GM19328 (cell line): ENCODE results near the gene SRRM2.
"Not testable (repeated sequence)": the region's sequence is repeated elsewhere in the genome, so short reads cannot be mapped to it uniquely, and the experiment has no call there.

Experiments
- ATAC-seq: cut with Tn5 transposase; IDR thresholded peaks from one replicate; pipeline ENCODE4 v1.9.1; 2021; ENCODE audit warnings: mild to moderate bottlenecking, moderate library complexity; ENCODE audit not compliant: unreplicated experiment

Gene SRRM2

DNA sequence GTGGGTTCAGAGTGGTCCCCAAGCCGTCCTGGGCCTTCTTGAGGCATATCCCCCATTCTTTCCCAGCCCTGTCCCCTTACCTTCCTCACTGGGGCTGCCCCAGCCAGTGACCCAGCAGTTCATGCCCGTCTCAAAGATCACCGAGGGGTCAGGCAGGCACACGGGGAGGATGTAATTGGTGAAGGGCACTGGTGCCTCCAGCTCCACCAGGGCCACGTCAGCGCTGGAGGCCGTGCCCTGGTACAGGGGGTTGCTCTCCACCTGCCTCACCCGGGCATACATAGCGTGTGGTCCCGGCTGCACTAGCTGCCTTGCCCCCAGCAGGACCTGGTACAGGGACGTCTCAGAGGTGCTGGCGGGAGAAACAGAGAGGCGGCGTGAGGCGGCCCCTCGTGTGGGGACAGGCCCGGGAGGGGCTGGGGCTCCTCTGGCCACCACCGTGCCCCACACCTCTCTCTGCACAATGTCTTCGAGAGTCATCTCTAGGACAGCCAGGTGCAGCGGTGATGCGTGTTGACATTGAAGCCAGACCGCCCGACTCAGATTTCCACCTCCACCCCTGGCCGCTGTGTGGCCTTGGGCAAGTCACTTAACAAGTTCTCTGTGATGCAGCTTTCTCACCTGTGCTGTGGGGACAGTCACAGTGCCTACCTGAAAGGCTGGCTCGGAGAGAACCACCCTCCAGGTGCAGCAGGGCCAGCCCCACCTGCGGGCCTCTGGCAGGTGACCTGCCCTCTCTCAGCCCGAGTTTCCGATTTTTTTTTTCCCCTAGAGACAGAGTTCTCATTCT, 38.3 kb upstream of the SRRM2 start:
- ATAC-seq: no peak

GRCh38 chr16:2715064-2715463, 37.4 kb upstream of the SRRM2 start:
- no peak for ATAC-seq

DNA sequence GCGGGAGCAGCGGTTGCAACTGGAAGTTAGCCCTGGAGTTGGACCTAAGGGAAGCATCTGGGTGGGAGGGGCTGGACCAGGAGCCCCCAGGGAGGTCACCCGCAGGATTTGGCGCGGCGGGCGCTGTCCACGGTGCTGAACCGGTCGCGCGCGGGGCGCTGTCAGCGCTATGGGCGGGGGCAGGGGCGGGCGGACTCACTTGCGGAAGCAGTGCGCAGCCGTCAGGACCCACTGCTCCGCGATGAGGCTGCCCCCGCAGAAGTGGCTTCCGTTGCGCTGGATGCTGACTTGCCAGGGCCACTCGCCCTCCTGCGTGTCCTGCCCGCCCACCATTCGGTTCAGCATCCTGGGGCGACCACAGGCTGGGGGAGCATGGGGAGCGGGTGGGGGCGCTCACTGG, 36.9 kb upstream of the SRRM2 start:
- no peak for ATAC-seq

DNA sequence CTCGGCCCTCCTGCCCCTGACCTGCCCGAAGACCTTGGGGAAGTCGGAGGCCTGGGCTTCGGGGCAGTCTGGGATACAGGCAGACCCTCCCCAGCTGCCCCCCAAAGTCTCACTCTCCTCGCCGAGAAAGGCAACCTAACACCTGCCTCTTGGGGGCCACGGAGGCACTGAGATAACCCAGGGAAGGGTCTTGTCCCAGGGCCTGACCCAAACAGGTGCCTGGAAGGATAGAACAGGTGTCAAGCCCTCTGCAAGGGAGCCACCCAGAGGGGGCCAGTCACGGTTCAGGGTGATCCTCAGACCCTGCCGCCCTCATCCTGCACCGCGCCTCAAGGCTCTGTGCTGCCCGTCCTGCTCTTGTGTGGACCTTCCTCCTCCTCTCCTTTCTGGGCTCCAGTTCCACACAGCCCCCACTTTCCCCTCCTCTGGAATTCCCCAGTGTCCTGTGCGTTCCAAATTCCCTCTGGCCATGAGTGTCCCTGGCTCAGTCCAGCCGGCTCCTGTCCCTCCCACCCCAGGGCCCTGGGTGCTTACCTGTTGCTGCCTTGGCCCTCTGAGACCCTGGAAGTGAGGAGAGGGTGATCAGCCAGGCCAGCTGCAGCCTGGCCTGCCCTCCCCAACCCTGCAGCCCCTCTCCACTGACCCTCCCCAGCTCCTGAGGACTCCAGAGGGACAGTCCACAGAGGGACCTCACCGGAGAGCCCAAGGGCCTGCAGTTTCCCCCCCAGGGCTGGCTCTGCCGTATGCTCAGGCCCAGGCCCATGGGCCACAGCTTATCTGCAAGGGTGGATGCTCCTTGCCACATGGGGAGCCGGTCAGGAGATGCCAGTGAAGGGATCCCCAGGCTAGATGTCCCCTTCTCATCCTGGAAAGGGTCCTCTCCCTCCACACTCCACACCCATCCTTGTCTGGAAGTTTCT, 36.2 kb upstream of the SRRM2 start:
- no peak for ATAC-seq

- no peak for ATAC-seq
Observed at GRCh38 chr16:2716948-2717347, 35.5 kb upstream of the SRRM2 start.

- ATAC-seq: no peak
Observed at GRCh38 chr16:2717383-2718263, 34.8 kb upstream of the SRRM2 start.

DNA sequence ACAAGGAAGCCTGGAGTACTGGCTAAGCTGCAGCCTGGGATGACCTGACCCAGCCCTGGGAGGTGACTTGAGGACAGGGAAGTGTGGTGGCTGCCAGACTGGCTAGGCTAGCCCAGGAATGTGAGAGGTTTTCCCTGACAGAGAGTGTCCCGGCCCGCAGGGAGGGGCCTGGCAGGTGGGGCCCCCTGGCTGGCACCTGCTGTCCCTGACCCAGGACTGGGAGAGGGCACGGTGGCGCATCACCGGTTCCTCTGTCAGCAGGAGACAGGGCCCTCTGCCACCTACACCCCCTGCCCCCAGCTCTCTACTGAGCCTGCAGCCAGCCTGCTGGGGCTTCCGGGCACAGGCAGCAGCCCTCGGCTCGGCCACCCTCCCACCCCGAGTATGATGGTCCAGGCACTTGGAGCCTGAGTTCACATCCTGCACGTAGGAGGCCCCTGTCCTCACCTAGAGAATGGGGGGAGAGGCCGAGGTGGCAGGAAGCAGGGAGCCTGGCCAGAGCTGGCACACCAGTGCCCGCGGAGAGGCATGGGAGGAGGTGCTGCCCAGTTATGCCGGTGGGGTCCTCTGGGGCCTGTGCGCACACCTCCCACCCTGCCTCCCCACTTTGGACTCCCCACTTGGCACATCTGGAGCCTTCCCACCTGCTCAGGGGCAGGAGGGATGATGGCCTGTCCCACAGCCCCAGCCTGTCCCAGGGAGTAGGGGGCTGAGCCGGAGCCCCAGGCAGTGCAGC, 32.9 kb upstream of the SRRM2 start:
- ATAC-seq: no peak

GRCh38 chr16:2720064-2720457, 32.4 kb upstream of the SRRM2 start, which contains the start of gene PRSS27:
TSS of gene PRSS27 (minus strand) at chr16:2720224. CDS start at chr16:2720160, 64 bp downstream.
- ATAC-seq: no peak

DNA sequence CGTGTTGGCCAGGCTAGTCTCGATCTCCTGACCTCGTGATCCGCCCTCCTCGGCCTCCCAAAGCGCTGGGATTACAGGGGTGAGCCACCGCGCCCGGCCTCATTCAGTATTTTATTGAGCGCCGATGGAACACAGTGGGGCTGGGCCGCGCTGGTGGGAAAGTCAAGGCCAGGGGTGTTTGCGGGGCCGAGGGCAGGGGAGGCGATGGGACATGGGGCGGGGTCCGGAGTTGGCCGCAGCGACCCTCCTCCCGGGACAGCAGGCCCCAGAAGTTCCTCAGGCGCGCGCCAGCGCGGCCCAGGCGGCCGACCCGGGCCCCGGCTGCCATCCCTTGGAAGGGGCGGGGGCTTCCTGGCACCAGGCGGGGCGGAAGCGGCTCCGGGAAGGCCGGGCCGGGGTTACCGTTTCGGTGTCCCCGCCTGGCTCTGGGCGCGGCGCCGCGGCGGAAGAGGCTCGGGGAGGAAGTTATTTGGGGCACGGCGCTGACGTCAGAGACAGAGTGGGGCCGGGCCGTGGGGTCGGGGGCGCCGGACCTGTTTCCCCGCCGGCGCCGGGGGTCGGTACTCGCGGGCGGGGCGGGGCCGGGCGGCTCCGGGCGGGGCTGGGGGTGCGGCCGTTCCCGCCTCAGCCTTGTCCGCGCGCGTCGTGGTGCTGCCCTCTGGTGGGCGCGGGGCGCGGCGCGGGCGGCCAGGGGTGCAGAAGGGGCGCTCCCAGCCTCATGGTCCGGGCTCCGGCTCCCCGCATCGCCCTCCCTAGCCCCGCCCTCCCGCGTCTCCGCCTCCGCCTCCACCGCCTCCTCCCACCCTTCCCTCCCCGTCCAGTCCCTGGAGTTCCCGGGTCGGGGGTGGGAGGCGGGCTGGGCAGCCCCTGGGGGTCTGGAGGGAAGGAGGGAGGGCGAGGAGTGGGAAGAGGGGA, 31.5 kb upstream of the SRRM2 start:
- ATAC-seq: peak; percentile 70

DNA sequence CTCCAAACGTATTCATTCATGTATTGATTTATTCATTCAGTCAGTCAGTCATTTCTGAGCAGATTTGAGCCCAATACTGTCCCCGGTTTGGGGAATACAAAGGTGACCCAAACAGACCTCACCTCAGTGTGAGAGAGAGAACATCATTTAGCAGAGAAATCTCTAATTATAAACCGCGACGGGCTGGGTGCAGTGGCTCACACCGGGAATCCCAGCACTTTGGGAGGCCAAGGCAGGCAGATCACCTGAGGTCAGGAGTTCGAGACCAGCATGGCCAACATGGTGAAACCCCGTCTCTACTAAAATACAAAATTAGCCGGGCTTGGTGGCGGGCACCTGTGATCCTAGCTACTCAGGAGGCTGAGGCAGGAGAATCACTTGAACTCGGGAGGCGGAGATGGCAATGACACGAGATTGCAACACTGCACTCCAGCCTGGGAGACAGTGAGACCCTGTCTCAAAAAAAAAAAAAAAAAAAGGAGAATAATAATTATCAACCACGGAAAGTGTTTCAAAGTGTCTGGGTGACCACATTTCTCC, 30.7 kb upstream of the SRRM2 start:
- ATAC-seq: not testable (repeated sequence)

DNA sequence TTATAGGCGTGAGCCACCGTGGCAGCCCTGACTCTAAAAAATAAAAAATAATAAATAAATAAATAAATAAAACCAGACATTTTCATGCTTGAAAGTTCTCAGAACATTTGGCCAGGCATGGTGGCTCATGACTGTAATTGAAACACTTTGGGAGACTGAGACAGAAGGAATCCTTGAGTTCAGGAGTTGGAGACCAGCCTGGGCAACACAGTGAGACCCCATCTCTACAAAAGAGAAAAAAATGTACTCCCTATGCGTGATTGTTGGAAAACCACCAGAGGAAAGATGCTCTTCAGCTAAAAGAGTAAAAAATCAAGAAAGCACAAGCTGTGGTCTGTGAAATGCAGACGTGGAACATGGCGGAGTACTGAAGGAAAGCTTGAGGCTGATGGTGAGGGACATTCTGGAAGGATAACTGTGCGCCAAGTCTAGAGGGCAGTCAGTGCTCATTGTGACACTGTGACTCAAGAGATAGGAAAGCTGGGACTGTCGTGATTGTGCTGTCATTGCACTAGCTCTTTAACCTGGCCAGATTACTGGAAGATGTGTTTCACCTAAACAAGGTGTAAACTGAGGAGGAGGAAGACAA, 28.3 kb upstream of the SRRM2 start:
- no peak for ATAC-seq

- ATAC-seq: no peak
Observed at GRCh38 chr16:2724816-2725348, 27.6 kb upstream of the SRRM2 start.

GRCh38 chr16:2726923-2727322, 25.5 kb upstream of the SRRM2 start:
- no peak for ATAC-seq

DNA sequence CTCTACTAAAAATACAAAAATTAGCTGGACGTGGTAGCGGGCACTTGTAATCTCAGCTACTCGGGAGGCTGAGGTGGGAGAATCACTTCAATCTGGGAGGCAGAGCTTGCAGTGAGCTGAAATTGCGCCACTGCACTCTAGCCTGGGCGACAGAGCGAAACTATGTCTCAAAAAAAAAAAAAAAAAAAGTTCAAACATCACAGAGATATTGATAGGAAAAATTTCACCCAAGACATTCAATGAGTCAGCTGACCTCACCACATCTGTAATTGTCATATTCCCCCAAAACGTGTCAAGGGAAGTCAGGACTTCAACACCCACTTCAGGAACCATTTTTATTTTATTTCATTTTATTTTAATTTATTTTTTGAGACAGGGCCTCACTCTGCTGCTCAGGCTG, 24.4 kb upstream of the SRRM2 start:
- no peak for ATAC-seq

- no peak for ATAC-seq
Observed at GRCh38 chr16:2734844-2735515, 17.5 kb upstream of the SRRM2 start.

GRCh38 chr16:2736476-2737237, 15.8 kb upstream of the SRRM2 start:
- ATAC-seq: no peak

GRCh38 chr16:2737238-2737605, 15.2 kb upstream of the SRRM2 start:
- ATAC-seq: no peak
